H1 (cell line): Measurements from ENCODE around the gene NFIA. TPM values are rescaled to one million over a fixed set of nuclear protein-coding genes. Genes with fewer than 3 reads are reported as not detected.

Experiments used
- CTCF ChIA-PET: fragments of 300-600 bp; sonication (Branson Sonifier 250); formaldehyde crosslinking; loops from one replicate; lab custom pipeline; 2021; ENCODE audit not compliant: partially characterized antibody; lab: Charles Lee
- POLR2A ChIA-PET: fragments of 300-600 bp; sonication (Branson Sonifier 250); formaldehyde crosslinking; loops from one replicate; lab custom pipeline; 2021; ENCODE audit warnings: inconsistent platforms; ENCODE audit not compliant: partially characterized antibody; lab: Charles Lee
- DNase-seq, 2 experiments: peaks; one replicate each; pipeline versions ENCODE4 v3.0.0 to v3.0.0-alpha.2; 2010 to 2022; ENCODE audit warnings: low spot score in 2 of 2, low read depth in 1 of 2, mixed read lengths in 1 of 2
- FAIRE-seq: peaks from 2 replicates; lab custom pipeline; 2011; peaks lifted over from hg19 to GRCh38; lab: Jason Lieb, UNC
- H2AFZ ChIP-seq: 2 replicates; pipeline ENCODE4 v1.8.1; 2012; ENCODE audit warnings: low read length, inconsistent platforms
- H2AK5ac ChIP-seq: 2 replicates; pipeline ENCODE4 v1.6.1; 2013; ENCODE audit warnings: low read depth, low read length
- H2BK120ac ChIP-seq: replicated peaks from 2 replicates; pipeline ENCODE3; 2013; ENCODE audit warnings: low read depth, low read length, inconsistent platforms
- H2BK12ac ChIP-seq: 2 replicates; pipeline ENCODE4 v1.6.1; 2013; ENCODE audit warnings: low read depth, low read length
- H2BK15ac ChIP-seq: 2 replicates; pipeline ENCODE4 v1.6.1; 2013; ENCODE audit warnings: low read length
- H2BK20ac ChIP-seq: 2 replicates; pipeline ENCODE4 v1.6.1; 2013; ENCODE audit warnings: low read length
- H2BK5ac ChIP-seq: 2 replicates; pipeline ENCODE4 v1.6.1; 2013; ENCODE audit warnings: low read depth, low read length
- H3K14ac ChIP-seq: 2 replicates; pipeline ENCODE4 v1.6.1; 2013; ENCODE audit warnings: inconsistent platforms; ENCODE audit not compliant: insufficient read length
- H3K18ac ChIP-seq: 2 replicates; pipeline ENCODE4 v1.6.1; 2013; ENCODE audit warnings: low read length; ENCODE audit errors: extremely low read depth
- H3K23ac ChIP-seq: 2 replicates; pipeline ENCODE4 v1.6.1; 2013; ENCODE audit warnings: inconsistent platforms; ENCODE audit not compliant: insufficient read length
- H3K23me2 ChIP-seq: 2 replicates; pipeline ENCODE4 v1.6.1; 2013; ENCODE audit warnings: low read depth, low read length
- H3K27ac ChIP-seq: 2 replicates; pipeline ENCODE4 v1.6.1; 2011; ENCODE audit warnings: low read depth, low read length, inconsistent platforms
- H3K27me3 ChIP-seq, 4 experiments: replicated peaks in 1 of 4; 1 replicate in 1 of 4; 2 replicates in 3 of 4; pipeline versions ENCODE4 v1.6.1 to v1.8.1; 2011 to 2013; ENCODE audit warnings: low read length in 3 of 4, mild to moderate bottlenecking in 3 of 4, inconsistent platforms in 2 of 4, mixed read lengths in 2 of 4, moderate library complexity in 1 of 4; ENCODE audit not compliant: control insufficient read depth in 3 of 4, insufficient read depth in 3 of 4; ENCODE audit errors: extremely low read depth in 1 of 4
- H3K36me3 ChIP-seq, 4 experiments: 2 replicates each; pipeline versions ENCODE4 v1.6.1 to v1.8.1; 2011 to 2013; ENCODE audit warnings: mild to moderate bottlenecking in 4 of 4, low read length in 3 of 4, moderate library complexity in 2 of 4, control low read depth in 1 of 4, inconsistent platforms in 1 of 4; ENCODE audit not compliant: insufficient read depth in 4 of 4, control insufficient read depth in 2 of 4
- H3K4ac ChIP-seq: replicated peaks from 2 replicates; pipeline ENCODE3; 2013; ENCODE audit warnings: low read length, low read depth, mixed read lengths, inconsistent platforms; ENCODE audit not compliant: insufficient read length
- H3K4me1 ChIP-seq, 4 experiments: replicated peaks in 1 of 4; 1 replicate in 1 of 4; 2 replicates in 3 of 4; pipeline versions ENCODE4 v1.6.1 to v1.8.1; 2011 to 2013; ENCODE audit warnings: low read length in 3 of 4, inconsistent platforms in 2 of 4, mixed read lengths in 1 of 4; ENCODE audit not compliant: insufficient read depth in 4 of 4, control insufficient read depth in 3 of 4
- H3K4me2 ChIP-seq, 2 experiments: 2 replicates each; pipeline versions ENCODE4 v1.6.1 to v1.8.1; 2011 to 2013; ENCODE audit warnings: low read depth in 2 of 2, low read length in 2 of 2, control low read depth in 1 of 2, inconsistent platforms in 1 of 2, mild to moderate bottlenecking in 1 of 2; ENCODE audit not compliant: insufficient read depth in 1 of 2
- H3K4me3 ChIP-seq, 4 experiments: fragments of 200-600, 300-600 bp in 1 of 4; sonication (generic), shearing (Covaris generic), sonication (Bioruptor Twin) in 1 of 4; 2 replicates each; pipeline versions ENCODE4 v1.5.1 to v1.8.1; 2011 to 2016; ENCODE audit warnings: low read length in 4 of 4, low read depth in 3 of 4, control low read depth in 2 of 4, inconsistent platforms in 2 of 4, mild to moderate bottlenecking in 2 of 4, mixed read lengths in 1 of 4, moderate library complexity in 1 of 4; ENCODE audit not compliant: insufficient read depth in 2 of 4; ENCODE audit errors: extremely low read depth in 1 of 4
- H3K56ac ChIP-seq: replicated peaks from 2 replicates; pipeline ENCODE3; 2013; ENCODE audit warnings: low read depth, mild to moderate bottlenecking, mixed read lengths, low read length, inconsistent platforms; ENCODE audit not compliant: insufficient read length
- H3K79me1 ChIP-seq: 2 replicates; pipeline ENCODE4 v1.6.1; 2013; ENCODE audit warnings: low read depth, low read length, control low read depth
- H3K79me2 ChIP-seq, 2 experiments: 2 replicates each; pipeline versions ENCODE4 v1.6.1 to v1.8.1; 2012 to 2013; ENCODE audit warnings: low read length in 2 of 2, mild to moderate bottlenecking in 2 of 2, inconsistent platforms in 1 of 2; ENCODE audit not compliant: insufficient read depth in 2 of 2, control insufficient read depth in 1 of 2
- H3K9ac ChIP-seq, 4 experiments: replicated peaks in 1 of 4; 1 replicate in 1 of 4; 2 replicates in 3 of 4; pipeline versions ENCODE4 v1.6.1 to v1.8.1; 2011 to 2013; ENCODE audit warnings: low read depth in 3 of 4, low read length in 3 of 4, control low read depth in 2 of 4, mild to moderate bottlenecking in 2 of 4, moderate library complexity in 2 of 4, inconsistent platforms in 1 of 4; ENCODE audit errors: extremely low read depth in 1 of 4
- H3K9me3 ChIP-seq, 2 experiments: 2 replicates each; pipeline versions ENCODE4 v1.6.1 to v1.8.1; 2012 to 2013; ENCODE audit warnings: mild to moderate bottlenecking in 2 of 2, moderate library complexity in 2 of 2, control low read depth in 1 of 2, inconsistent platforms in 1 of 2, low read depth in 1 of 2, low read length in 1 of 2, mixed read lengths in 1 of 2; ENCODE audit not compliant: insufficient read depth in 2 of 2
- H4K20me1 ChIP-seq, 2 experiments: replicated peaks in 1 of 2; 2 replicates each; pipeline versions ENCODE3 to v1.8.1; 2011 to 2013; ENCODE audit warnings: inconsistent platforms in 2 of 2, low read length in 2 of 2, mild to moderate bottlenecking in 1 of 2; ENCODE audit not compliant: insufficient read depth in 2 of 2, control insufficient read depth in 1 of 2
- H4K5ac ChIP-seq: 2 replicates; pipeline ENCODE4 v1.6.1; 2013; ENCODE audit warnings: low read length, low read depth, mixed read lengths, inconsistent platforms; ENCODE audit not compliant: insufficient read length
- H4K8ac ChIP-seq: 2 replicates; pipeline ENCODE4 v1.8.0; 2013; ENCODE audit warnings: mild to moderate bottlenecking, moderate library complexity, low read length, inconsistent platforms; ENCODE audit not compliant: insufficient read depth; ENCODE audit errors: extremely low read depth
- H4K91ac ChIP-seq: replicated peaks from 2 replicates; pipeline ENCODE3; 2013; ENCODE audit warnings: low read length, mixed read lengths, inconsistent platforms; ENCODE audit not compliant: insufficient read length
- RNF2 ChIP-seq: fragments of 200-900, 300-1000 bp; sonication (generic); IDR thresholded peaks from 2 replicates; pipeline ENCODE4 v1.7.1; 2016; ENCODE audit warnings: borderline replicate concordance, low read depth, mild to moderate bottlenecking, antibody characterized with exemption, low read length; ENCODE audit not compliant: poor library complexity, severe bottlenecking; ENCODE audit errors: missing control alignments
- SIN3A ChIP-seq, 2 experiments: IDR thresholded peaks in 1 of 2; conservative IDR thresholded peaks in 1 of 2; 2 replicates each; pipeline ENCODE4 v1.6.1; 2011 to 2012; ENCODE audit warnings: low read length in 2 of 2, improper control_type of control experiment in 1 of 2, low read depth in 1 of 2, mild to moderate bottlenecking in 1 of 2
- WGBS, 2 experiments: shearing (Covaris generic) in 1 of 2; methylation state at CpG; one replicate each; pipeline versions ENCODE4 v1.1.6 to v1.1.7; 2013 to 2015; ENCODE audit warnings: low lambda C conversion rate in 2 of 2, mixed read lengths in 2 of 2, inconsistent platforms in 1 of 2, low coverage in 1 of 2, missing lambda C conversion rate in 1 of 2; ENCODE audit not compliant: insufficient replicate concordance in 2 of 2, insufficient coverage in 1 of 2, insufficient read length in 1 of 2; ENCODE audit errors: extremely low coverage in 1 of 2, missing lambda C conversion rate in 1 of 2; 5-methylcytosine and 5-hydroxymethylcytosine counted together
- polyA plus RNA-seq, 7 experiments: library from polyadenylated mRNA; depleted of rRNA in 3 of 7; stranded (reverse) in 5 of 7; unstranded in 2 of 7; fragments of >200 nt in 5 of 7; fragments of 200-250 nt in 2 of 7; gene quantifications; 1 replicate in 5 of 7; 2 replicates in 1 of 7; 4 replicates in 1 of 7; pipeline versions ENCODE4 v1.2.1 to v1.2.3, GENCODE V29; 2011 to 2013; ENCODE audit warnings: missing spikeins in 2 of 7, mixed read lengths in 2 of 7
- total RNA-seq: library from RNA; stranded (reverse); fragmentation: NEBNext Ultra II Directional; extraction: Animal tissue kit (Norgen Biotek cat#: 25700); gene quantifications from 2 replicates; pipeline ENCODE4 v1.2.1, GENCODE V29; 2021

NFIA gene
- total and polyA plus RNA-seq, 2 of the 8 experiments (the other 6 are each of a cell fraction or from before 2014, with no cell fraction given) = 1.8 to 2.3 TPM

DNA sequence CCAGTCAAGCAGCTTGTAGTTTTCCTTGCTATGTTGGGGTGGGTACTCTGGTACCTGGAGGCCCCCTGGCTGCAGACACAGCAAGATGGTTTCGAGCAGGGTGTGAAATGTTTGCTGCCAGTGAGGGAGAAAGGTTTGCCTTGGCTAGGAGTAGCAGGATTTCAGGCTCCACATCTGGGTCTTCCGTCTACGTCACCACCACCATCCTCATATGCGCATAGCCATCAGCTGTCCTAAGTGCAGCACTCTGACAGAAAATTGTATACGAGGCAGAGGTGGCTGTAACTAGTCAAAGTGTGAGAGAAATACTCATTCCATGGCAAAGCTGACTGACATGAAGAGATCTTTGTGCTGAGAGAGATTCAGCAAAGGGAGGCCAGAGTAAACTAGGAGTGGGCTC is 212.6 kb downstream of the NFIA start:
- H2BK120ac ChIP-seq = peak overlapping the region; percentile 2
- WGBS, 2 experiments = 84% methylated on average over 5 of the region's 5 CpGs; no CpG with 5 or more reads in 1 of the 2 experiments
- POLR2A ChIA-PET = no interaction called here
- no peak for TF ChIP-seq RNF2
- no peak for TF ChIP-seq SIN3A (conservative IDR thresholded peaks at IDR 0.05 in 1 of 2, IDR thresholded peaks at IDR 0.05 in 1 of 2; ENCODE audit: low read depth in 1 of 2, low read length in 2 of 2)
- TF ChIP-seq, all 59 proteins: peak for 0
- peak overlapping the region in 1 of 2 experiments; percentile 27; a peak in 1 of 4 replicates for H3K4me2 ChIP-seq
- H3K36me3 ChIP-seq = no peaks in the 10 kb centered on the region
- no peak overlapping the region for H3K27ac ChIP-seq
- peak overlapping the region; percentile 30 for H4K5ac ChIP-seq
- peak overlapping the region; percentile 7 for H2BK20ac ChIP-seq
- H4K8ac ChIP-seq = no peak overlapping the region
- H3K79me2 ChIP-seq = no peaks in the 10 kb centered on the region
- H2BK12ac ChIP-seq = peak overlapping the region; percentile 89
- no peak overlapping the region for H3K56ac ChIP-seq
- FAIRE-seq (no peak), DNase-seq (no peak)
- H4K20me1 ChIP-seq = no peaks in the 10 kb centered on the region
- no peak overlapping the region for H2AFZ ChIP-seq
- H4K91ac ChIP-seq = peak overlapping the region; percentile 7
- H3K4me3 ChIP-seq = no peak overlapping the region
- no peak overlapping the region for H3K9ac ChIP-seq
- peak overlapping the region; percentile 7 for H3K4ac ChIP-seq
- peaks cover 0 to 27% (median 20%) of the 10 kb centered on the region in 4 experiments for H3K4me1 ChIP-seq
- 0 out of 4 replicates have a peak, but pooled peaks cover 0 to 3% of the 10 kb centered on the region in 2 experiments for H3K9me3 ChIP-seq
- peak overlapping the region; percentile 37 for H3K14ac ChIP-seq
- peak overlapping the region; percentile 22; the same call in 1 of the 2 replicates for H2BK15ac ChIP-seq
- no peak overlapping the region for H3K23ac ChIP-seq
- H3K23me2 ChIP-seq = no peaks in the 10 kb centered on the region
- H3K27me3 ChIP-seq = no peaks in the 10 kb centered on the region
- H2BK5ac ChIP-seq = peak overlapping the region; percentile 38; the same call in 1 of the 2 replicates
- CTCF ChIA-PET = no interaction called here
- H3K18ac ChIP-seq = peak overlapping the region; percentile 43
- H2AK5ac ChIP-seq = peak overlapping the region; percentile 76
- no peaks in the 10 kb centered on the region for H3K79me1 ChIP-seq
